ENCODE data around the gene DHX8. TPM values are rescaled to one million over a fixed set of nuclear protein-coding genes. Genes with fewer than 3 reads are reported as not detected.

The DHX8 gene
- total RNA-seq = 10 to 100 TPM; 46.2 to 46.3 TPM

GRCh38 chr17:43483674-43484551 lies at the start of gene DHX8:
Gene DHX8, plus strand, starts transcription at chr17:43483975. Its CDS starts 63 bp downstream, at chr17:43484038.
- intact Hi-C loops (cut with micrococcal nuclease) = loop anchor here (1.0 to 10.0 kb wide), 6 partner anchors 90 to 531 kb away; partner anchors contain the start of genes IFI35 and TMEM101
- Mint-ChIP-seq H3K4me3 (peak within 1 kb of the TSS; percentile 96), H3K36me3 (ENCODE audit: low read depth) (peaks cover 3% of the 10 kb centered on the region), H3K27me3 (ENCODE audit: low read depth) (no peaks in the 10 kb centered on the region), H3K4me1 (ENCODE audit: low read depth) (peaks cover 27% of the 10 kb centered on the region), H3K27ac (peak within 1 kb of the TSS; percentile 92), H3K9me3 (no peaks in the 10 kb centered on the region)
- peak; percentile 99 for DNase-seq
- CTCF ChIA-PET = interaction anchor here (0.6 to 5.7 kb wide), 35 partner anchors 9 to 486 kb away, joined by 3 to 192 read pairs (median 5); partner anchors contain the start of genes ARL4D, ETV4 and RPL27

GRCh38 chr17:43434902-43435319 lies 48.9 kb upstream of the DHX8 start:
- CTCF ChIA-PET = interaction anchor here (1.6 kb wide), 1 partner anchor 41 kb away, joined by 4 read pairs; no protein-coding TSS in a partner anchor
- no peak overlapping the region for H3K4me3 Mint-ChIP-seq
- no peaks in the 10 kb centered on the region for H3K4me1 Mint-ChIP-seq (ENCODE audit: low read depth)
- H3K9me3 Mint-ChIP-seq = no peaks in the 10 kb centered on the region
- H3K36me3 Mint-ChIP-seq (ENCODE audit: low read depth) = no peaks in the 10 kb centered on the region
- intact Hi-C loops (cut with micrococcal nuclease) = no loop called here
- H3K27ac Mint-ChIP-seq = no peak overlapping the region
- no peak for DNase-seq
- peaks cover 10% of the 10 kb centered on the region for H3K27me3 Mint-ChIP-seq (ENCODE audit: low read depth)

- H3K27me3 Mint-ChIP-seq (ENCODE audit: low read depth) = peaks cover 3% of the 10 kb centered on the region
- DNase-seq = no peak
- intact Hi-C loops (cut with micrococcal nuclease) = no loop called here
- no peak overlapping the region for H3K4me3 Mint-ChIP-seq
- no peaks in the 10 kb centered on the region for H3K36me3 Mint-ChIP-seq (ENCODE audit: low read depth)
- CTCF ChIA-PET = no interaction called here
- H3K9me3 Mint-ChIP-seq = no peaks in the 10 kb centered on the region
- no peaks in the 10 kb centered on the region for H3K4me1 Mint-ChIP-seq (ENCODE audit: low read depth)
- H3K27ac Mint-ChIP-seq = no peak overlapping the region
These were observed 46.0 kb upstream of the DHX8 start for GRCh38 chr17:43437756-43438155.

GRCh38 chr17:43438626-43439025 lies 45.1 kb upstream of the DHX8 start:
- no peak for DNase-seq
- Mint-ChIP-seq H3K4me3 (no peak overlapping the region), H3K27me3 (ENCODE audit: low read depth) (peaks cover 3% of the 10 kb centered on the region), H3K4me1 (ENCODE audit: low read depth) (no peaks in the 10 kb centered on the region), H3K9me3 (no peaks in the 10 kb centered on the region), H3K27ac (no peak overlapping the region), H3K36me3 (ENCODE audit: low read depth) (no peaks in the 10 kb centered on the region)
- intact Hi-C loops (cut with micrococcal nuclease) = no loop called here
- CTCF ChIA-PET = no interaction called here

- H3K4me1 Mint-ChIP-seq (ENCODE audit: low read depth) = no peaks in the 10 kb centered on the region
- peaks cover 3% of the 10 kb centered on the region for H3K27me3 Mint-ChIP-seq (ENCODE audit: low read depth)
- no peak for DNase-seq
- CTCF ChIA-PET = no interaction called here
- no peaks in the 10 kb centered on the region for H3K9me3 Mint-ChIP-seq
- no peaks in the 10 kb centered on the region for H3K36me3 Mint-ChIP-seq (ENCODE audit: low read depth)
- H3K4me3 Mint-ChIP-seq = no peak overlapping the region
- H3K27ac Mint-ChIP-seq = no peak overlapping the region
- intact Hi-C loops (cut with micrococcal nuclease) = no loop called here
These were observed 44.7 kb upstream of the DHX8 start for GRCh38 chr17:43439041-43439440.

GRCh38 chr17:43442711-43443110 lies 41.1 kb upstream of the DHX8 start:
- H3K36me3 Mint-ChIP-seq (ENCODE audit: low read depth) = no peaks in the 10 kb centered on the region
- no peak for DNase-seq
- CTCF ChIA-PET = interaction anchor here (0.7 kb wide), 1 partner anchor 41 kb away, joined by 5 read pairs; the partner anchor contains the start of gene DHX8
- no peak overlapping the region for H3K27ac Mint-ChIP-seq
- H3K4me1 Mint-ChIP-seq (ENCODE audit: low read depth) = no peaks in the 10 kb centered on the region
- no peaks in the 10 kb centered on the region for H3K27me3 Mint-ChIP-seq (ENCODE audit: low read depth)
- intact Hi-C loops (cut with micrococcal nuclease) = no loop called here
- H3K9me3 Mint-ChIP-seq = no peaks in the 10 kb centered on the region
- H3K4me3 Mint-ChIP-seq = no peak overlapping the region

- H3K27ac Mint-ChIP-seq = no peak overlapping the region
- no peaks in the 10 kb centered on the region for H3K4me1 Mint-ChIP-seq (ENCODE audit: low read depth)
- no peaks in the 10 kb centered on the region for H3K9me3 Mint-ChIP-seq
- intact Hi-C loops (cut with micrococcal nuclease) = no loop called here
- no peak overlapping the region for H3K4me3 Mint-ChIP-seq
- CTCF ChIA-PET = no interaction called here
- no peak for DNase-seq
- H3K36me3 Mint-ChIP-seq (ENCODE audit: low read depth) = no peaks in the 10 kb centered on the region
- no peaks in the 10 kb centered on the region for H3K27me3 Mint-ChIP-seq (ENCODE audit: low read depth)
These were observed 40.4 kb upstream of the DHX8 start for GRCh38 chr17:43443381-43443780.

GRCh38 chr17:43444223-43445008 lies 39.4 kb upstream of the DHX8 start:
- Mint-ChIP-seq H3K27ac (no peak overlapping the region), H3K36me3 (ENCODE audit: low read depth) (no peaks in the 10 kb centered on the region), H3K4me1 (ENCODE audit: low read depth) (no peaks in the 10 kb centered on the region), H3K4me3 (no peak overlapping the region), H3K27me3 (ENCODE audit: low read depth) (no peaks in the 10 kb centered on the region), H3K9me3 (no peaks in the 10 kb centered on the region)
- no peak for DNase-seq
- intact Hi-C loops (cut with micrococcal nuclease) = no loop called here
- CTCF ChIA-PET = no interaction called here

- Mint-ChIP-seq H3K36me3 (ENCODE audit: low read depth) (no peaks in the 10 kb centered on the region), H3K9me3 (no peaks in the 10 kb centered on the region), H3K27me3 (ENCODE audit: low read depth) (no peaks in the 10 kb centered on the region), H3K4me1 (ENCODE audit: low read depth) (no peaks in the 10 kb centered on the region), H3K4me3 (no peak overlapping the region), H3K27ac (no peak overlapping the region)
- CTCF ChIA-PET = interaction anchor here (0.7 kb wide), 1 partner anchor 1204 kb away, joined by 4 read pairs; no protein-coding TSS in a partner anchor
- intact Hi-C loops (cut with micrococcal nuclease) = no loop called here
- no peak for DNase-seq
These were observed 38.7 kb upstream of the DHX8 start for GRCh38 chr17:43445009-43445589.

- Mint-ChIP-seq H3K4me1 (ENCODE audit: low read depth) (no peaks in the 10 kb centered on the region), H3K27ac (no peak overlapping the region), H3K27me3 (ENCODE audit: low read depth) (no peaks in the 10 kb centered on the region), H3K4me3 (no peak overlapping the region), H3K36me3 (ENCODE audit: low read depth) (no peaks in the 10 kb centered on the region), H3K9me3 (no peaks in the 10 kb centered on the region)
- DNase-seq = no peak
- CTCF ChIA-PET = no interaction called here
- intact Hi-C loops (cut with micrococcal nuclease) = no loop called here
These were observed 37.0 kb upstream of the DHX8 start for GRCh38 chr17:43446773-43447172.

GRCh38 chr17:43448720-43449469 lies 34.9 kb upstream of the DHX8 start:
- H3K9me3 Mint-ChIP-seq = no peaks in the 10 kb centered on the region
- no peak overlapping the region for H3K27ac Mint-ChIP-seq
- no peaks in the 10 kb centered on the region for H3K27me3 Mint-ChIP-seq (ENCODE audit: low read depth)
- no peak overlapping the region for H3K4me3 Mint-ChIP-seq
- H3K4me1 Mint-ChIP-seq (ENCODE audit: low read depth) = no peaks in the 10 kb centered on the region
- DNase-seq = no peak
- CTCF ChIA-PET = no interaction called here
- intact Hi-C loops (cut with micrococcal nuclease) = no loop called here
- H3K36me3 Mint-ChIP-seq (ENCODE audit: low read depth) = no peaks in the 10 kb centered on the region
